ENCODE measurements around the gene EXOC4.

The EXOC4 gene

GRCh38 chr7:133794479-133794878 lies 541.6 kb downstream of the EXOC4 start:
- no peak for DNase-seq (ENCODE audit: low spot score)

DNA sequence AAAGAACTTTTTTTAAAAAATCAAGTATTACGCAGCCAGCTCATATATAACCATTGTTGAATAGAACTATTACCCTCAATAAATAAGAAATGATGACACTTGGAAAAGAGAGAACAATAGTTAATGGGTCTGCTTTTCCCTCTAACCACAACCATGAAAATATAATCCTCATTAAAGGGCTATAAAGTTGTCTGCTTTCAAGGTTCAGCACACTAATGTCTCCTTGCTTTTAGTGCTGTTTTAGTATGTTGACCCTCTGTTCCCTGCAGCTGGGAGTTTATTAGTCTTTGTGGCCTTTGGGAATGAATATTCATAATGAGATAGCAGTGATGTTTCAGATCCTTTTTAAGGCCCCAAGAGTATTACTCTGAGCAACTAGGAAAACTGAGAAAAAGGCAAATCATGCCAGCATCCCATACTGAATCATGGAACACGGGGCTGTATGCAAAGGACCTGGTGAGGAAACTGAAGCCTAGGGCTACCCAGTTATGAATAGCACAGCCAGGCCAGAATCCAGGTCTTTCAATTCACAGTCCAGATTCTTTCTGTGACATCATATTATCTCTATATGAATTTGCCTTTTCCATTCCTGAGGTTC lies 542.3 kb downstream of the EXOC4 start:
- no peak for DNase-seq (ENCODE audit: low spot score)

- DNase-seq (ENCODE audit: low spot score): no peak
These were observed 544.2 kb downstream of the EXOC4 start for GRCh38 chr7:133796782-133797745.

DNA sequence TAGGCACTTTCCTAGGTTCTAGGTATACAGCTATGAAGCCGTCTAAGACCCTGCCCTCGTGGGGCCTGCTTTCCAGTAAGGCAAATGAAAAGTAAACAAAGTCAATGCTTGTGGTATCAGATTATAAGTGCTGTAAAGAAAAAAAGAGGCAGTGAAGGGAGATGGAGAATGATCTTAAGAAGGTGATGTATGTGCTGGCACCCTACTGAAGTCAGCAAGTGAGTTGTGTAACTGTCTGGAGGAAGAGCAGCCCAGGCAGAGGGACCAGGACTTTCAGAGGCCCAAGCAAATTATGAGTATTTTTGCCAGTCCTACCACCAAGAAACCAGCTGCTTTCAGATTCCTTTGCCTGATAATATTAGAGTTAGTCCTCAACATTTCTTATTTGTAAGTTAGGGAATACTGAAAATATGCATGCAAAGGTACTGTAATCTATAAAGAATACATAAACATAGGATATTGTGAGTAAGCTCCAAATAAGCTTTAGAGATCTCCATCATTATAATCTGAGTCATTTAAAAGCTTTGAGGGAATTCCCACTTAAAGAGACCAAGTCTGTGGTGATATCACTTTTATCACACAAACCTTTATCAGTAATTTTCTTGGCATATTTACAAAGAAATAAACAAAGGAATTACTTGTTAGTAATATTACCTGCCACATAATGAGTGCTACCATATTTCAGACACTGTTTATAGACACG lies 545.1 kb downstream of the EXOC4 start:
- DNase-seq (ENCODE audit: low spot score): peak; percentile 18

- no peak for DNase-seq (ENCODE audit: low spot score)
These were observed 548.5 kb downstream of the EXOC4 start for GRCh38 chr7:133801341-133801740.

DNA sequence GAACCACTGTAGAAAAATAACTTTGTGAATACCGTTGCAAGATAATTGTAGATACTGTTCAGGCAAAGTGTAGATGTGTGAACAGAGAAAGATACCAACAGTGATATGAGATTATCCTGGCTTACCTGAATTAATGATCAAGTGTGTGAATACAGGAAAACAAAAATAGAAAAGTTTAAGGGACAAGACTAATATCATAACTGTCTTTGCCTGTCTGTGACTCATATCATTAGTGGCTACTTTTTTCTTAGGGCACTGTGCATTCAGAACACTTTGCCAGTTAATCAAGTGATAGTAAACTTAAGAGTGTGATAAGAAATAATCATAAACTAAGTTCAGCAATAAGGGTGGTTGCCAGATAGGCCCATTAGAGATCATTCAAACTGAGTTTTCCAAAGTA lies 551.2 kb downstream of the EXOC4 start:
- no peak for DNase-seq (ENCODE audit: low spot score)

GRCh38 chr7:133805426-133805825 lies 552.5 kb downstream of the EXOC4 start:
- DNase-seq (ENCODE audit: low spot score): no peak

GRCh38 chr7:133807624-133808492 lies 555.0 kb downstream of the EXOC4 start:
- DNase-seq (ENCODE audit: low spot score): no peak

- DNase-seq (ENCODE audit: low spot score): no peak
These were observed 555.6 kb downstream of the EXOC4 start for GRCh38 chr7:133808493-133808866.

DNA sequence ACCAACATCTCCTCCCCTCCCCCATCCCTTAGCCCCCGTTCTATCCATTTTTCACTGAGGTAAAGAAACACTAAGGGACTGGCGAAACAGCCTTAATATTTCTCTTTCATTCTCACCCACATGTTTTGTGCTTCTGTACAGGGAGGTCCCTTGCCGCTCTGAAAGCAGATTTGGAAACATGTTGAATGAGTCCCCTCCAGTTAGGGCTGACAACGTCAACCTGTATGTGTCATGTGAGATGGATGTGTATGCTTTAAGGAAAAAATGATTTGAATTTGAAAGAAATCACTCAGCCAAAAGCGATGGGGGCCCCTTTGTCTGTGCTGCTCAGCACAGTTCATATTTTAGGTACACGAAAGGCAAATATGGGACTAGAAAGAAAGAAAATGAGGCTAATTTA lies 560.0 kb downstream of the EXOC4 start:
- no peak for DNase-seq (ENCODE audit: low spot score)

DNA sequence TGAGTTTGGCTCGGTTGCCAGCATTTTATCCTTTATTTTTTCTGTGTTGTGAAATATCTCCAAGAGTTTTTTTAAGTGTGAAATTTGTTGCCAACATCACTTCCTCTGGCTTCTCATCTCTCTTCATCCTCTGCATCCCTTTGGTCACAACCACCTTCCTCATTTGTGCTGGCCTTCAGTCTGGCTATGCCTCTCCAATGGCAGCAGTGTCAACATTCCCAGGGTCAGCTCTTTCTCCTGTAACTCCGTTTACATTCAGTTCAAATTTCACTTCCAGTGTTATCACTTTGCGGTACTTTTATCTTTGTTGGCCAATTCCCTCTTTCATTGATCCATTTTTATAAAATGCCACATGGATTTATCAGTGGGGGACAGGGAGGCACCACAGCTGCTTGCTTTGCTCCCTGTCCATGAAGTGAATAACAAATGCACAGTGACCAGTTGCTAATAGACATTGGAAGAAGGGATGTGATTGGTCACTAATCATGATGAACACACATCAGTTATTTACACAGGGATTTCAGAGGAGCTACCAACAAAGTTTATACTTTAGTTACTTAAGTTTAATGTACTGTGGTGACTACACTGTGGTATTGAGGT lies 562.8 kb downstream of the EXOC4 start:
- DNase-seq (ENCODE audit: low spot score): peak; percentile 10

- no peak for DNase-seq (ENCODE audit: low spot score)
These were observed 566.8 kb downstream of the EXOC4 start for GRCh38 chr7:133819695-133820094.

DNA sequence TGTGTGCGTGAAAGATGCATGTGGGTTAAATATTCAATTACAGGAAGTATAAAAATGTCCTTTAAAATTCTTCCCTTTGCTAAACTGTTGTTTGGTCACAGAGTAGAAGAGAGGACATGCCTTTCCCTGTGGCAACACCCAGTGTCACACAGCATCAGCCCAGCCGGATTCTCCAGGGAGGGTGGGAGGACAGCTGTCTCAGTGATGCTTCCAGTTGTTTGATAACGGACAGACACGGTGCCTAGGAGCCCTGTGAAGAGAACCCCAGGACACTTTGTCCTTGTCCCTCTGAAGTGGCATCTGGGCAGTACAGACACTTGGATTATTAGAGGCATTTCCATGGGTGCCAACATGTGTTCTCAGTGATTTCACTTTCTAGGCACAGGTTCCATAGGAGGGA lies 567.7 kb downstream of the EXOC4 start:
- no peak for DNase-seq (ENCODE audit: low spot score)

GRCh38 chr7:133821171-133821570 lies 568.3 kb downstream of the EXOC4 start:
- DNase-seq (ENCODE audit: low spot score): no peak

- no peak for DNase-seq (ENCODE audit: low spot score)
These were observed 569.2 kb downstream of the EXOC4 start for GRCh38 chr7:133822001-133822641.

DNA sequence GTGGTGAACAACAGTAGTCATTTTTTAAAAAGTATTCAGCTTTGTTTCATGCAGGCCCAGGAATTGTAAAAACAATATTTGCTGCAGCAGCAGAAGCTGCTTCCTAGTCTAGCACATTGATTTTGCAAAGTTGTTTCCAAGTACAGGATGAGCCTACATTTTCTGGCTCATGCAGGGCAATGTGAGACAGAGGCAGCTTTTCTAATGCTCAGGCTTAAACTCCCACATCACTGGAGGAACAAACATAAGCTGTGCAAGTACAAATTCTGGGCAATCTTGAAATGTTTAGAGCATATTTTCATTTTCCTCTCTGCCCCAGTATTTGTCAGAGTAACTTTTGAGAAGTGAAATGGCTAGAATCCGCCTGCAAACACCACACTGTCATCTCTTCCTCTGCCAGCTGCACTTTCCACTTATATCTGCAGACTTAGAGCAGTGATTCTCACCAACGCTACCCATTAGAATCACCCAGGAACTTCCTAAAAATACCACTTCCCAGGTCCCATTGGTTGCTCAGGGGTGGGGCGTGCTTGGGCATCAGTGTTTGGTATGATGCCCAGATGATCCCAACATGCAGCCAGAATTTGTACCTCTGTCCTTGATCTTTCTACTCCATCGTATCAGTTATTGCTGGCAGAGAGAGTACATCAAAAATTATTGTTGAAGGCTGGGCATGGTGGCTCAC lies 570.1 kb downstream of the EXOC4 start:
- DNase-seq (ENCODE audit: low spot score): no peak

DNA sequence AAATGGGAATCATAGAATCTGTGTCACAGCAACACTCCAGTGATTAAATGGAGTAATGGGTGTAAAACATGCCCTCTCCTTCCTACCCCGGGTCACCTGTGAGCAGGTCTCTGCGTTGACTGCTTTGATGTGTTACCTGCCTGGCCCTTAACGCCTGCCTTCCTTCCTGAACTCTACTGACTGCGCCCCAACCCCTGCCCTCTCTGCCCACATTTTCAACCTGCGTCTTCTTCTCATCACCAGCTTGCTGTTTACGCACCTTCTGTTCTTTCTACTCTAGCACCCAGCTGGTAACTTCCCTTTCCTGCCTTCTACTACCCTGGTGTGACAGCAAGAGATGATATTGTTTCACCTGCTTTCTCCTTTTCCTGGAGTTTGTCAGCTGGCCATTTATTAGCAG lies 571.3 kb downstream of the EXOC4 start:
- DNase-seq (ENCODE audit: low spot score): no peak

GRCh38 chr7:133827707-133828623 lies 575.1 kb downstream of the EXOC4 start:
- no peak for DNase-seq (ENCODE audit: low spot score)

DNA sequence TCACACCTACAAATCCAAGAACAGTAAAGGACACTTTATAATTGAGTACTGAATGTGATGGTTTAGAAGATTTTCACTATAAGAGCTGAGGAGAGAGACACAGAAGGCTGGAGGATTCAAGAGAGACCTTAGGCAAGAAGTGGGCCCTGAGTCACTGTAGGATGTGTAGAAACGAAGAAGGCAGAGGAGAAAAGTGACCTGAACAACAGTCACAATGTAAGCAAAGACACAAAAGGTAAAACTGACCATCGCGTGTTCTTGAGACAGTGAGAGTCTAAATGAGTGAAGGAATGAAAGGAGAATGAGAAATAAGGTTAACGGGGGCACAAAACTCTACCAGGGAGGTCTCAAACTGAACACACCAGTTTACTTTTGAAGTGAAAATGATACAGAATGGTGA lies 576.0 kb downstream of the EXOC4 start:
- DNase-seq (ENCODE audit: low spot score): no peak
